Loucy (cell line): ENCODE results near the gene ME3.

Experiments
- H2AFZ ChIP-seq: fragments of 200-600 bp; sonication (generic); 2 replicates; pipeline ENCODE4 v1.6.0; 2016; ENCODE audit warnings: antibody characterized with exemption, mild to moderate bottlenecking, low read length, moderate library complexity
- H3F3A ChIP-seq: fragments of 200-600 bp; 2 replicates; pipeline ENCODE4 v1.6.0; 2016; ENCODE audit warnings: antibody characterized with exemption, low read depth, mild to moderate bottlenecking
- H3K27me3 ChIP-seq: fragments of 200-600 bp; sonication (generic); 2 replicates; pipeline ENCODE4 v1.6.1; 2014; ENCODE audit warnings: low read length, mild to moderate bottlenecking; ENCODE audit not compliant: insufficient read depth, poor library complexity, severe bottlenecking
- H3K36me3 ChIP-seq: fragments of 200-600 bp; sonication (generic); 2 replicates; pipeline ENCODE4 v1.6.1; 2016; ENCODE audit warnings: low read length; ENCODE audit not compliant: insufficient read depth
- H3K4me1 ChIP-seq: fragments of 200-600 bp; sonication (generic); 2 replicates; pipeline ENCODE4 v1.5.1; 2014; ENCODE audit warnings: low read length, mild to moderate bottlenecking; ENCODE audit not compliant: insufficient read depth, poor library complexity, severe bottlenecking
- H3K4me2 ChIP-seq: fragments of 200-600 bp; sonication (generic); 2 replicates; pipeline ENCODE4 v1.6.0; 2014; ENCODE audit warnings: antibody characterized with exemption, low read length, low read depth, mild to moderate bottlenecking; ENCODE audit not compliant: poor library complexity, severe bottlenecking
- H3K4me3 ChIP-seq: fragments of 200-600 bp; sonication (generic); 2 replicates; pipeline ENCODE4 v1.5.1; 2014; ENCODE audit warnings: low read length, mild to moderate bottlenecking, mixed read lengths; ENCODE audit not compliant: poor library complexity, severe bottlenecking
- H3K79me2 ChIP-seq: fragments of 200-600 bp; sonication (generic); 2 replicates; pipeline ENCODE4 v1.6.1; 2014; ENCODE audit warnings: low read length; ENCODE audit not compliant: insufficient read depth
- H3K9ac ChIP-seq: fragments of 200-600 bp; sonication (generic); 2 replicates; pipeline ENCODE4 v1.6.0; 2014; ENCODE audit warnings: mild to moderate bottlenecking, low read depth, low read length, moderate library complexity; ENCODE audit not compliant: poor library complexity, severe bottlenecking
- H3K9me2 ChIP-seq: fragments of 200-600 bp; sonication (generic); replicated peaks from 2 replicates; pipeline ENCODE4 v1.6.1; 2016; ENCODE audit warnings: low read depth, low read length, mixed read lengths
- H3K9me3 ChIP-seq: fragments of 200-600 bp; sonication (generic); 2 replicates; pipeline ENCODE4 v1.6.1; 2014; ENCODE audit warnings: mild to moderate bottlenecking, antibody characterized with exemption, low read length, low read depth; ENCODE audit not compliant: insufficient read depth
- H4K20me1 ChIP-seq: fragments of 200-600 bp; sonication (generic); 2 replicates; pipeline ENCODE4 v1.6.0; 2014; ENCODE audit warnings: antibody characterized with exemption, low read length, mild to moderate bottlenecking; ENCODE audit not compliant: insufficient read depth, poor library complexity, severe bottlenecking
- CTCF ChIP-seq: fragments of 200-600 bp; sonication (generic); conservative IDR thresholded peaks from 2 replicates; pipeline ENCODE4 v1.5.1; 2014; ENCODE audit warnings: mild to moderate bottlenecking, antibody characterized with exemption, low read length
- EZH2phosphoT487 ChIP-seq: fragments of 200-600 bp; IDR thresholded peaks from 2 replicates; pipeline ENCODE4 v1.6.1; 2018; ENCODE audit warnings: antibody characterized with exemption, mild to moderate bottlenecking, moderate library complexity, borderline replicate concordance

The ME3 gene

GRCh38 chr11:86663761-86664160 is 8.7 kb downstream of the ME3 start:
- no peak overlapping the region for H3K9ac ChIP-seq
- H3K27me3 ChIP-seq: no peaks in the 10 kb centered on the region
- H3K9me2 ChIP-seq: no peaks in the 10 kb centered on the region
- no peak overlapping the region for H3K4me3 ChIP-seq
- peaks cover 5% of the 10 kb centered on the region for H3K4me1 ChIP-seq
- H3K9me3 ChIP-seq: no peaks in the 10 kb centered on the region
- H3F3A ChIP-seq: no peaks in the 10 kb centered on the region
- no peak for TF ChIP-seq CTCF
- no peak for TF ChIP-seq EZH2phosphoT487
- H2AFZ ChIP-seq: no peak overlapping the region
- no peaks in the 10 kb centered on the region for H4K20me1 ChIP-seq
- no peak overlapping the region for H3K4me2 ChIP-seq
- H3K79me2 ChIP-seq: peaks cover 11% of the 10 kb centered on the region
- H3K36me3 ChIP-seq: no peaks in the 10 kb centered on the region

GRCh38 chr11:86663291-86663690 is 9.1 kb downstream of the ME3 start:
- TF ChIP-seq CTCF (no peak), EZH2phosphoT487 (no peak)
- Histone ChIP-seq H3K9me2 (no peaks in the 10 kb centered on the region), H3K79me2 (peaks cover 6% of the 10 kb centered on the region), H3K36me3 (no peaks in the 10 kb centered on the region), H3K4me2 (no peak overlapping the region), H4K20me1 (no peaks in the 10 kb centered on the region), H3K4me3 (no peak overlapping the region), H3K27me3 (no peaks in the 10 kb centered on the region), H3F3A (no peaks in the 10 kb centered on the region), H3K9me3 (no peaks in the 10 kb centered on the region), H3K4me1 (peaks cover 5% of the 10 kb centered on the region), H3K9ac (no peak overlapping the region), H2AFZ (no peak overlapping the region)

GRCh38 chr11:86660736-86661135 is 11.7 kb downstream of the ME3 start:
- no peaks in the 10 kb centered on the region for H3K9me3 ChIP-seq
- H3K4me3 ChIP-seq: no peak overlapping the region
- H2AFZ ChIP-seq: no peak overlapping the region
- H3K36me3 ChIP-seq: no peaks in the 10 kb centered on the region
- H3K9ac ChIP-seq: no peak overlapping the region
- H3K4me1 ChIP-seq: peaks cover 5% of the 10 kb centered on the region
- H4K20me1 ChIP-seq: no peaks in the 10 kb centered on the region
- no peaks in the 10 kb centered on the region for H3F3A ChIP-seq
- H3K9me2 ChIP-seq: no peaks in the 10 kb centered on the region
- no peak overlapping the region for H3K4me2 ChIP-seq
- no peak for TF ChIP-seq EZH2phosphoT487
- TF ChIP-seq CTCF: no peak
- no peaks in the 10 kb centered on the region for H3K79me2 ChIP-seq
- no peaks in the 10 kb centered on the region for H3K27me3 ChIP-seq
